Adrenal gland (tissue), 5 donors: ENCODE data around the gene LRRC55.

ENCODE experiments used
- CTCF ChIP-seq, 6 experiments: fragments of 450-650 bp in 4 of 6; fragments of 200-600 bp in 2 of 6; sonication (generic) in 1 of 6; IDR thresholded peaks; 1 replicate in 5 of 6; 2 replicates in 1 of 6; pipeline versions ENCODE4 v1.5.1 to v1.8.0; 2016 to 2021; ENCODE audit warnings: antibody characterized with exemption in 6 of 6, mild to moderate bottlenecking in 2 of 6, moderate library complexity in 1 of 6
- POLR2A ChIP-seq, 2 donors: fragments of 450-650 bp; IDR thresholded peaks; one replicate each; pipeline ENCODE4 v1.6.1; 2017; ENCODE audit warnings: antibody characterized with exemption in 2 of 2, mild to moderate bottlenecking in 2 of 2, moderate library complexity in 1 of 2
- donor health status: DM: no; HTN: no; CAD: no.

- TF ChIP-seq CTCF (IDR thresholded peaks at IDR 0.05) = no peak
- TF ChIP-seq POLR2A (IDR thresholded peaks at IDR 0.05) = no peak
These were observed 31.8 kb downstream of the LRRC55 start for GRCh38 chr11:57213342-57214097.
